Type B pancreatic cell (in vitro differentiated cells): ENCODE measurements around the gene CDC14B. TPM values are rescaled to one million over a fixed set of nuclear protein-coding genes. Genes with fewer than 3 reads are reported as not detected.

ENCODE experiments used
- DNase-seq: peaks from one replicate; pipeline ENCODE4 v3.0.0; 2021; ENCODE audit warnings: mixed read lengths; ENCODE audit not compliant: unreplicated experiment; ENCODE audit errors: extremely low spot score
- H3K27ac Mint-ChIP-seq: 2 replicates; pipeline ENCODE4 v1.8.0; 2021; ENCODE audit warnings: mild to moderate bottlenecking, mixed read lengths
- H3K27me3 Mint-ChIP-seq: 2 replicates; pipeline ENCODE4 v1.8.0; 2021; ENCODE audit warnings: mixed read lengths
- H3K36me3 Mint-ChIP-seq: 2 replicates; pipeline ENCODE4 v1.8.0; 2021; ENCODE audit warnings: mixed read lengths
- H3K4me1 Mint-ChIP-seq: one replicate; pipeline ENCODE4 v1.8.0; 2021; ENCODE audit warnings: mixed read lengths; ENCODE audit not compliant: unreplicated experiment
- H3K4me3 Mint-ChIP-seq: 2 replicates; pipeline ENCODE4 v1.8.0; 2021; ENCODE audit warnings: mild to moderate bottlenecking, mixed read lengths
- H3K9me3 Mint-ChIP-seq: 2 replicates; pipeline ENCODE4 v1.8.0; 2021; ENCODE audit warnings: mixed read lengths
- CTCF ChIP-seq: fragments of 200-600 bp; sonication (generic); conservative IDR thresholded peaks from 2 replicates; pipeline ENCODE4 v1.5.0; 2021; ENCODE audit warnings: antibody characterized with exemption, mild to moderate bottlenecking
- total RNA-seq: library from RNA; stranded (reverse); gene quantifications from 2 replicates; pipeline ENCODE4 v1.2.1, GENCODE V29; 2021; ENCODE audit warnings: low replicate concordance

The CDC14B gene
- total RNA-seq, 1 donor from 2014 or later = 24.8 TPM

GRCh38 chr9:96492993-96493531, 126.6 kb downstream of the CDC14B start:
- TF ChIP-seq CTCF = no peak
- H3K4me3 Mint-ChIP-seq = no peak overlapping the region
- H3K27ac Mint-ChIP-seq = no peak overlapping the region
- no peaks in the 10 kb centered on the region for H3K27me3 Mint-ChIP-seq
- DNase-seq = no peak
- no peaks in the 10 kb centered on the region for H3K9me3 Mint-ChIP-seq
- peaks cover 14% of the 10 kb centered on the region for H3K36me3 Mint-ChIP-seq
- H3K4me1 Mint-ChIP-seq = peaks cover 3% of the 10 kb centered on the region

GRCh38 chr9:96491880-96492525, 127.6 kb downstream of the CDC14B start:
- no peaks in the 10 kb centered on the region for H3K27me3 Mint-ChIP-seq
- no peaks in the 10 kb centered on the region for H3K9me3 Mint-ChIP-seq
- DNase-seq = no peak
- H3K27ac Mint-ChIP-seq = peak overlapping the region; percentile 65
- peaks cover 3% of the 10 kb centered on the region for H3K4me1 Mint-ChIP-seq
- no peak for TF ChIP-seq CTCF
- no peak overlapping the region for H3K4me3 Mint-ChIP-seq
- peaks cover 17% of the 10 kb centered on the region for H3K36me3 Mint-ChIP-seq

- no peak for DNase-seq
- Mint-ChIP-seq H3K27ac (peak overlapping the region; percentile 65), H3K27me3 (no peaks in the 10 kb centered on the region), H3K9me3 (no peaks in the 10 kb centered on the region), H3K36me3 (peaks cover 17% of the 10 kb centered on the region), H3K4me1 (peaks cover 3% of the 10 kb centered on the region), H3K4me3 (no peak overlapping the region)
- no peak for TF ChIP-seq CTCF
Observed at GRCh38 chr9:96491079-96491879, 128.4 kb downstream of the CDC14B start.

GRCh38 chr9:96490534-96491078, 129.0 kb downstream of the CDC14B start:
- H3K4me1 Mint-ChIP-seq = peaks cover 3% of the 10 kb centered on the region
- no peak for TF ChIP-seq CTCF
- H3K27ac Mint-ChIP-seq = no peak overlapping the region
- H3K9me3 Mint-ChIP-seq = no peaks in the 10 kb centered on the region
- no peak overlapping the region for H3K4me3 Mint-ChIP-seq
- peaks cover 20% of the 10 kb centered on the region for H3K36me3 Mint-ChIP-seq
- no peak for DNase-seq
- H3K27me3 Mint-ChIP-seq = no peaks in the 10 kb centered on the region

GRCh38 chr9:96489482-96489979, 130.1 kb downstream of the CDC14B start:
- no peak overlapping the region for H3K27ac Mint-ChIP-seq
- no peak overlapping the region for H3K4me3 Mint-ChIP-seq
- DNase-seq = no peak
- H3K4me1 Mint-ChIP-seq = peaks cover 3% of the 10 kb centered on the region
- H3K9me3 Mint-ChIP-seq = no peaks in the 10 kb centered on the region
- peaks cover 24% of the 10 kb centered on the region for H3K36me3 Mint-ChIP-seq
- TF ChIP-seq CTCF = no peak
- H3K27me3 Mint-ChIP-seq = no peaks in the 10 kb centered on the region
